Hepatocyte (in vitro differentiated cells): ENCODE results near the gene ATP6V1B1. TPM values are rescaled to one million over a fixed set of nuclear protein-coding genes. Genes with fewer than 3 reads are reported as not detected.

Source experiments
- DNase-seq: peaks from one replicate; pipeline ENCODE4 v3.0.0-alpha.2; 2016; ENCODE audit warnings: low spot score
- H2AFZ ChIP-seq: fragments of 200-600 bp; sonication (generic); 2 replicates; pipeline ENCODE4 v1.6.0; 2016; ENCODE audit warnings: antibody characterized with exemption, mild to moderate bottlenecking
- H3K27ac ChIP-seq: fragments of 200-600 bp; sonication (generic); 2 replicates; pipeline ENCODE4 v1.5.1; 2016; ENCODE audit warnings: mild to moderate bottlenecking
- H3K27me3 ChIP-seq: fragments of 200-600 bp; sonication (generic); 2 replicates; pipeline ENCODE4 v1.6.1; 2016
- H3K36me3 ChIP-seq: fragments of 200-600 bp; sonication (generic); replicated peaks from 2 replicates; pipeline ENCODE4 v1.5.1; 2016; ENCODE audit warnings: low read depth; ENCODE audit not compliant: insufficient read depth
- H3K4me1 ChIP-seq: fragments of 200-600 bp; sonication (generic); 2 replicates; pipeline ENCODE4 v1.5.1; 2016; ENCODE audit warnings: mild to moderate bottlenecking, moderate library complexity; ENCODE audit not compliant: insufficient read depth
- H3K4me2 ChIP-seq: fragments of 200-600 bp; sonication (generic); 2 replicates; pipeline ENCODE4 v1.6.0; 2016
- H3K4me3 ChIP-seq: fragments of 200-600 bp; sonication (generic); 2 replicates; pipeline ENCODE4 v1.5.1; 2016; ENCODE audit warnings: mild to moderate bottlenecking
- H3K79me2 ChIP-seq: fragments of 200-600 bp; sonication (generic); 2 replicates; pipeline ENCODE4 v1.6.0; 2017; ENCODE audit warnings: mild to moderate bottlenecking
- H3K9me2 ChIP-seq: fragments of 200-600 bp; sonication (generic); replicated peaks from 2 replicates; pipeline ENCODE4 v1.6.0; 2017; ENCODE audit warnings: mild to moderate bottlenecking; ENCODE audit not compliant: insufficient read depth
- H3K9me3 ChIP-seq: fragments of 200-600 bp; sonication (generic); 2 replicates; pipeline ENCODE4 v1.5.1; 2016; ENCODE audit warnings: low read depth, mild to moderate bottlenecking
- H4K20me1 ChIP-seq: fragments of 200-600 bp; sonication (generic); 2 replicates; pipeline ENCODE4 v1.6.0; 2016; ENCODE audit warnings: mild to moderate bottlenecking; ENCODE audit not compliant: insufficient read depth, poor library complexity, severe bottlenecking
- EZH2 ChIP-seq: fragments of 200-600 bp; sonication (generic); IDR thresholded peaks from 2 replicates; pipeline ENCODE4 v1.6.1; 2016; ENCODE audit warnings: antibody characterized with exemption, mild to moderate bottlenecking, borderline replicate concordance
- EZH2phosphoT487 ChIP-seq: fragments of 200-600 bp; sonication (generic); IDR thresholded peaks from one replicate; pipeline ENCODE4 v1.6.1; 2018; ENCODE audit warnings: antibody characterized with exemption, mild to moderate bottlenecking, low read depth, moderate library complexity; ENCODE audit not compliant: unreplicated experiment, severe bottlenecking
- WGBS: methylation state at CpG from one replicate; pipeline ENCODE4 v1.1.6; 2016; ENCODE audit warnings: low lambda C conversion rate; ENCODE audit errors: missing lambda C conversion rate; 5-methylcytosine and 5-hydroxymethylcytosine counted together
- polyA plus RNA-seq: library from polyadenylated mRNA; unstranded; fragments of >200 nt; fragmentation: Nextera tagmentation; extraction: Ambion mirVana; gene quantifications from 2 replicates; pipeline ENCODE4 v1.2.1, GENCODE V29; 2016
- total RNA-seq: library from RNA; depleted of rRNA; stranded (reverse); fragments of >200 nt; gene quantifications from 2 replicates; pipeline ENCODE4 v1.2.3, GENCODE V29; 2014
- TF ChIP-seq, protein P1 (sequence below): fragments of 200-600 bp; sonication (generic); IDR thresholded peaks from 2 replicates; pipeline ENCODE4 v1.5.1; 2016; ENCODE audit warnings: antibody characterized with exemption, mild to moderate bottlenecking; ENCODE audit not compliant: poor library complexity

ATP6V1B1 gene
- total and polyA plus RNA-seq, 2 experiments from 2014 or later = 1.7 to 2.9 TPM

DNA sequence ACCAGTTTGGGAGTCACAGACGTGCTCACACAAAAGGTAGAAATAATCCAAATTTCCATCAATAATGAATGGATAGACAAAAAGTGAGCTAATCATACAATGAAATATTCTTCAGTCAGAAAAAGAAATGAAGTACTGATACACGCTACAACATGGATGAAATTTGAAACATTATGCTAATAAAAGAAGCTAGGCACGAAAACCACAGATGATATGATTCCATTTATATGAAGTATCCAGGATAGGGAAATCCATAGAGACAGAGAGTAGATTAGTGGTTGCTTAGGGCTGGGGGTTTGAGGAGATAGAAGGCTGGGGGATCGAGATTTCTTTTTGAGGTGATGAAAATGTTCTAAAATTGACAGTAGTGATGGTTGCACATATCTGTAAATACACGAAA is 43.0 kb upstream of the ATP6V1B1 start:
- H2AFZ ChIP-seq = no peak overlapping the region
- H3K4me2 ChIP-seq = no peak overlapping the region
- no peaks in the 10 kb centered on the region for H3K79me2 ChIP-seq
- no peaks in the 10 kb centered on the region for H3K36me3 ChIP-seq
- H3K4me3 ChIP-seq = no peak overlapping the region
- no peak for DNase-seq
- no peaks in the 10 kb centered on the region for H3K9me3 ChIP-seq
- no peak overlapping the region for H3K27ac ChIP-seq
- peaks cover 10% of the 10 kb centered on the region for H3K4me1 ChIP-seq
- 44% methylated on average over 5 of the region's 5 CpGs for WGBS
- H3K27me3 ChIP-seq = peaks cover 100% of the 10 kb centered on the region
- TF ChIP-seq, protein P1, sequence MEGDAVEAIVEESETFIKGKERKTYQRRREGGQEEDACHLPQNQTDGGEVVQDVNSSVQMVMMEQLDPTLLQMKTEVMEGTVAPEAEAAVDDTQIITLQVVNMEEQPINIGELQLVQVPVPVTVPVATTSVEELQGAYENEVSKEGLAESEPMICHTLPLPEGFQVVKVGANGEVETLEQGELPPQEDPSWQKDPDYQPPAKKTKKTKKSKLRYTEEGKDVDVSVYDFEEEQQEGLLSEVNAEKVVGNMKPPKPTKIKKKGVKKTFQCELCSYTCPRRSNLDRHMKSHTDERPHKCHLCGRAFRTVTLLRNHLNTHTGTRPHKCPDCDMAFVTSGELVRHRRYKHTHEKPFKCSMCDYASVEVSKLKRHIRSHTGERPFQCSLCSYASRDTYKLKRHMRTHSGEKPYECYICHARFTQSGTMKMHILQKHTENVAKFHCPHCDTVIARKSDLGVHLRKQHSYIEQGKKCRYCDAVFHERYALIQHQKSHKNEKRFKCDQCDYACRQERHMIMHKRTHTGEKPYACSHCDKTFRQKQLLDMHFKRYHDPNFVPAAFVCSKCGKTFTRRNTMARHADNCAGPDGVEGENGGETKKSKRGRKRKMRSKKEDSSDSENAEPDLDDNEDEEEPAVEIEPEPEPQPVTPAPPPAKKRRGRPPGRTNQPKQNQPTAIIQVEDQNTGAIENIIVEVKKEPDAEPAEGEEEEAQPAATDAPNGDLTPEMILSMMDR = no peak
- no peak for TF ChIP-seq EZH2phosphoT487
- TF ChIP-seq EZH2 = no peak
- no peaks in the 10 kb centered on the region for H3K9me2 ChIP-seq
- no peaks in the 10 kb centered on the region for H4K20me1 ChIP-seq

DNA sequence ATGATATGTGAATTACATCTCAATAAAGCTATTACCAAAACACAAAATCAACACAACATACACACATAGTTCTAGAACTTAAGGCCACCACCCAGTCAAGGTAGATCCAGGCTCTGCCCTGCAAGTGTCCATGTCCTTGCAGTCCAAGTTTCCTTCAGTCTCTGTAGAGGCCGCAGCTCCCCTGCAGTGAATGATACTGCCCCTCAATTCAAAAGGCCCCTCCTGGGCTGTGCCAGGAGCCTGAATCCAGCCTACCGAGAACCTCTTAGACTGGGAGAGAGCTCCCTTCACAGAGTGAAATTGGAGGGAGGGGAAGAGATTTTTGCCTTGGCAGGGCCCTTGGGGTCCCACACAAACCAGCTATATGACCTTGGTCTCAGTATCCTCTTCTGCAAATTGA is 42.5 kb upstream of the ATP6V1B1 start:
- no peaks in the 10 kb centered on the region for H3K9me3 ChIP-seq
- no peak overlapping the region for H3K27ac ChIP-seq
- H3K4me1 ChIP-seq = peaks cover 6% of the 10 kb centered on the region
- WGBS = 53% methylated on average over 2 of the region's 2 CpGs
- DNase-seq = no peak
- H3K4me2 ChIP-seq = no peak overlapping the region
- peaks cover 100% of the 10 kb centered on the region for H3K27me3 ChIP-seq
- no peaks in the 10 kb centered on the region for H3K9me2 ChIP-seq
- TF ChIP-seq EZH2 (no peak), EZH2phosphoT487 (no peak)
- TF ChIP-seq, protein P1 = no peak
- no peaks in the 10 kb centered on the region for H3K79me2 ChIP-seq
- H3K36me3 ChIP-seq = no peaks in the 10 kb centered on the region
- no peaks in the 10 kb centered on the region for H4K20me1 ChIP-seq
- H3K4me3 ChIP-seq = no peak overlapping the region
- H2AFZ ChIP-seq = no peak overlapping the region

DNA sequence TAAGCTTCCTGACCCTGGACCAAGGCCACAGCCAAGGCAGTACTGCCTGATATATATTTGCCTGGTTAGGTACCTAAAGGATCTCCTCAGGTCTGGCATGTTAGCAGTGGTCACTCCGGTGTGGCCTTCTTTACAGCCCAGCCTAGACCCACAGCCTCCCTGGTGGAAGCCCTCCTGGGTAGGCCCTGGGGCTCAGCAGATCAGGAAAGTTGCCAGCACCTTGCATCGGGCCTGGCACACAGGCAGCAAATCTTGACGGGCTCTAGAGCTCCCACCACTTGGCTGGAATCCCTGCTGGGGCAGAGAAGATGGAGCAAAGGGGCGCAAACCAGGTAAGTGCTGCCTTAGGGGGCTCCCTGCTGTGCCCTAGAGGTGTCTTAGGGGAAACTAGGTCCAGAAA is 40.9 kb upstream of the ATP6V1B1 start:
- no peaks in the 10 kb centered on the region for H3K9me3 ChIP-seq
- H3K9me2 ChIP-seq = no peaks in the 10 kb centered on the region
- no peaks in the 10 kb centered on the region for H3K4me1 ChIP-seq
- no peak overlapping the region for H3K4me2 ChIP-seq
- TF ChIP-seq EZH2phosphoT487 = no peak
- TF ChIP-seq, protein P1 = no peak
- TF ChIP-seq EZH2 = no peak
- WGBS = 59% methylated on average over 4 of the region's 4 CpGs
- H3K27me3 ChIP-seq = peaks cover 100% of the 10 kb centered on the region
- no peak for DNase-seq
- H3K4me3 ChIP-seq = no peak overlapping the region
- no peaks in the 10 kb centered on the region for H3K79me2 ChIP-seq
- H3K36me3 ChIP-seq = no peaks in the 10 kb centered on the region
- no peaks in the 10 kb centered on the region for H4K20me1 ChIP-seq
- no peak overlapping the region for H2AFZ ChIP-seq
- H3K27ac ChIP-seq = no peak overlapping the region

DNA sequence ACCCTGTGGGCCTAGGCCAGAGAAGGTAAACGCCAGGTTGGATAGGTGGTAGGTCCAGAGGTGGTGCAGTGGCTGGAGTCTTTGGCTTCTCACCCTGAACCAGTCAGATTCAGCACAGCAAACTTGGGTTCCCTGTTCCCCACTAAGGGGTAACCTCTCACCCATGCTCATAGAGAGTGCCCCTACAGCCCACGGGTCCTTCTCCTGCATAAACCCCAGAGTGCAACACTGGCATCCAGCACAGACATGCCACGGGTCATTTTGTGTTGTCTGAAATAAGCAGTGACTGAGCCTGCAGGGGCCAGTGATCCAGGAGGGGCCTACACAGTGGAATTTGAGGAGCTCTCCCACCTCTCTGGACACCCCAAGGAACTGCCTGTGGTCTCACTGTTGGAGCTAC is 40.5 kb upstream of the ATP6V1B1 start:
- TF ChIP-seq, protein P1 = no peak
- TF ChIP-seq EZH2 = no peak
- no peak for TF ChIP-seq EZH2phosphoT487
- no peaks in the 10 kb centered on the region for H3K9me3 ChIP-seq
- DNase-seq = no peak
- 72% methylated on average over 3 of the region's 3 CpGs for WGBS
- no peak overlapping the region for H3K4me3 ChIP-seq
- H3K27me3 ChIP-seq = peaks cover 100% of the 10 kb centered on the region
- no peak overlapping the region for H3K27ac ChIP-seq
- H3K4me2 ChIP-seq = no peak overlapping the region
- H3K79me2 ChIP-seq = no peaks in the 10 kb centered on the region
- H4K20me1 ChIP-seq = no peaks in the 10 kb centered on the region
- H2AFZ ChIP-seq = no peak overlapping the region
- H3K36me3 ChIP-seq = no peaks in the 10 kb centered on the region
- no peaks in the 10 kb centered on the region for H3K4me1 ChIP-seq
- H3K9me2 ChIP-seq = no peaks in the 10 kb centered on the region
